NT2/D1 (cell line): Measurements from ENCODE around the gene DRG2.

ENCODE experiments used
- DNase-seq: peaks from one replicate; pipeline ENCODE4 v3.0.0-alpha.2; 2011; ENCODE audit warnings: low read depth, low spot score
- H3K27me3 ChIP-seq: 2 replicates; pipeline ENCODE4 v1.6.0; 2011; ENCODE audit warnings: mild to moderate bottlenecking; ENCODE audit not compliant: insufficient read length, insufficient read depth
- H3K36me3 ChIP-seq: 2 replicates; pipeline ENCODE4 v1.6.1; 2011; ENCODE audit warnings: mild to moderate bottlenecking, low read length, mixed read lengths; ENCODE audit not compliant: insufficient read depth, insufficient read length
- H3K4me1 ChIP-seq: 2 replicates; pipeline ENCODE4 v1.5.1; 2011; ENCODE audit not compliant: insufficient read depth, insufficient read length
- H3K4me3 ChIP-seq: 2 replicates; pipeline ENCODE4 v1.5.1; 2011; ENCODE audit warnings: low read depth; ENCODE audit not compliant: insufficient read length
- H3K9ac ChIP-seq: 2 replicates; pipeline ENCODE4 v1.6.0; 2011; ENCODE audit warnings: low read depth; ENCODE audit not compliant: insufficient read length
- H3K9me3 ChIP-seq: 2 replicates; pipeline ENCODE4 v1.5.1; 2011; ENCODE audit warnings: mild to moderate bottlenecking, low read length; ENCODE audit not compliant: insufficient read depth
- SUZ12 ChIP-seq: IDR thresholded peaks from 2 replicates; pipeline ENCODE4 v1.6.1; 2011; ENCODE audit not compliant: insufficient read length, insufficient read depth; ENCODE audit errors: extremely low read depth
- YY1 ChIP-seq: IDR thresholded peaks from 2 replicates; pipeline ENCODE4 v1.6.1; 2011; ENCODE audit not compliant: insufficient read length, insufficient read depth
- ZNF274 ChIP-seq: IDR thresholded peaks from 2 replicates; pipeline ENCODE4 v1.6.1; 2011; ENCODE audit warnings: mild to moderate bottlenecking, low read depth, low read length

Gene DRG2

GRCh38 chr17:18129041-18129502 is 41.3 kb downstream of the DRG2 start:
- H3K36me3 ChIP-seq, result no peaks in the 10 kb centered on the region
- no peak overlapping the region for H3K9ac ChIP-seq
- no peaks in the 10 kb centered on the region for H3K27me3 ChIP-seq
- no peaks in the 10 kb centered on the region for H3K4me1 ChIP-seq
- no peak for DNase-seq
- no peak for TF ChIP-seq YY1
- TF ChIP-seq ZNF274, result no peak
- TF ChIP-seq SUZ12, result no peak
- H3K4me3 ChIP-seq, result no peak overlapping the region
- H3K9me3 ChIP-seq, result no peaks in the 10 kb centered on the region

DNA sequence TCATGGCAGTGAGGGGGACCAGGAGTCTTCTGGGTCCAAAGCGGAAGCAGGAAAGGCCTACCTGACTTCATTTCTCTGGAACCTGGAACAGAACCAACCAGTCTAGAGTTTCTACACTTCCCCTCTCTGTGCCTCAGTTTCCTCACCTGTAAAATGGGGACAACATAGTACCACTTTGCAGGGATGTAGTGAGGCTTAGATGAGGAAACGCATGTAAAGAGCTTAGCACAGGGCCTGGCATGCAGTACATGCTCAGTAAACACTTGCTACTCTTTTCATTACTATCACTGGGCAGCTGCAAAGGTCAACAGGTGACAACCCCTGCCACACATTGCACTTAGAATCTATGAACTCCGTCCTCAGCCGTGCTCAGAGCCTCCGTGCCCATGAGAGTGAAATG is 45.0 kb downstream of the DRG2 start:
- DNase-seq, result no peak
- Histone ChIP-seq H3K9me3 (no peaks in the 10 kb centered on the region), H3K27me3 (no peaks in the 10 kb centered on the region), H3K4me3 (no peak overlapping the region), H3K36me3 (no peaks in the 10 kb centered on the region), H3K9ac (no peak overlapping the region), H3K4me1 (peaks cover 7% of the 10 kb centered on the region)
- TF ChIP-seq ZNF274 (no peak), YY1 (no peak), SUZ12 (no peak)

DNA sequence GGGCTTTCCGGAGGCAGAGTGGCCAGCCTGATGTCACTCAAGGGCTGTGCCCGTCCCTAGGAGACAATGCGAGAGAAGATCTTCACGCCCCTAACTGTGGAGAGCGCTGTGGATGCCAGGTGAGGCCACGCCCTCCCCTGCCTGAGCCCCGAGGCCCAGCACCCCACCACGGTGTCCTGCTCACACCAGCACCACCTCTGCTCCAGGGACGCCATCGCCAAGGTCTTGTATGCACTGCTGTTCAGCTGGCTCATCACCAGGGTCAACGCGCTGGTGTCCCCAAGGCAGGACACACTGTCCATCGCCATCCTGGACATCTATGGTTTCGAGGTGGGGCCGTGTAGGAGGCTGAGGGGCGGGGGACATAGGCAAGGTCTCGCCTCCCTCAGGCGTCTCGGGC is 48.6 kb downstream of the DRG2 start:
- no peak for DNase-seq
- no peak overlapping the region for H3K9ac ChIP-seq
- no peaks in the 10 kb centered on the region for H3K36me3 ChIP-seq
- H3K27me3 ChIP-seq, result no peaks in the 10 kb centered on the region
- H3K4me3 ChIP-seq, result no peak overlapping the region
- H3K4me1 ChIP-seq, result peaks cover 14% of the 10 kb centered on the region
- TF ChIP-seq ZNF274 (no peak), YY1 (no peak), SUZ12 (no peak)
- no peaks in the 10 kb centered on the region for H3K9me3 ChIP-seq

DNA sequence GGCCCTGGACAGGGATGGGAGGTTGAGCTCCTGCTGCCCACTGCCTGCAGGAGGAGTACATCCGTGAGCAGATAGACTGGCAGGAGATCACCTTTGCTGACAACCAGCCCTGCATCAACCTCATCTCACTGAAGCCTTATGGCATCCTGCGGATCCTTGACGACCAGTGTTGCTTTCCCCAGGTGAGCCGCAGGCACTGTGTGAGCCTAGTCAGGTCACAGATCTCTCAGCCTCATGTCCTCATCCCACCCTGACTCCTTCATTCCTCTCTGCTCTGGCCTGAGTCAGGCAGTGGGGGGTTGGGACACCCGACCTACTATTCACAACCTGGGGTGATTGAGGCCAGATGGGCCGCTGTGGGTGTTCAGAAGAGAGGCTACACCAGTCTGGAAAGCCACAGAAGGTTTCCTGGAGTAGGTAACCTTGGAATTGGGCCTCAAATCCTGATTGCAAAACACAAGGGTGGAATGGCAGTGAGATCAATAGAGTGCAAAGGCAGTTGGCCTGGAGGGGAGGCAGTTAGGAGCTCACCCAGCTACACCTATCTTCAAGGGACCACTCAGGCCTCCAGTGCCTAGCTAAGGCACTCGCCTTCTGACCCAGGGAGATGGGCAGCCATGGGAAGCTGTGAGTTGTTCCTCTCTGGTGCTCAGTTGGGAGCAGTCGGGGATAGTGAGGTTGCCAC is 50.5 kb downstream of the DRG2 start:
- DNase-seq, result no peak
- Histone ChIP-seq H3K4me3 (no peak overlapping the region), H3K9me3 (no peaks in the 10 kb centered on the region), H3K4me1 (peaks cover 20% of the 10 kb centered on the region), H3K27me3 (no peaks in the 10 kb centered on the region), H3K9ac (no peak overlapping the region), H3K36me3 (no peaks in the 10 kb centered on the region)
- TF ChIP-seq YY1 (no peak), SUZ12 (no peak), ZNF274 (no peak)

GRCh38 chr17:18139092-18139491 is 51.3 kb downstream of the DRG2 start:
- DNase-seq, result no peak
- H3K36me3 ChIP-seq, result no peaks in the 10 kb centered on the region
- no peaks in the 10 kb centered on the region for H3K9me3 ChIP-seq
- H3K4me3 ChIP-seq, result no peak overlapping the region
- no peak overlapping the region for H3K9ac ChIP-seq
- peaks cover 24% of the 10 kb centered on the region for H3K4me1 ChIP-seq
- TF ChIP-seq SUZ12, result no peak
- TF ChIP-seq YY1, result no peak
- no peak for TF ChIP-seq ZNF274
- H3K27me3 ChIP-seq, result no peaks in the 10 kb centered on the region

DNA sequence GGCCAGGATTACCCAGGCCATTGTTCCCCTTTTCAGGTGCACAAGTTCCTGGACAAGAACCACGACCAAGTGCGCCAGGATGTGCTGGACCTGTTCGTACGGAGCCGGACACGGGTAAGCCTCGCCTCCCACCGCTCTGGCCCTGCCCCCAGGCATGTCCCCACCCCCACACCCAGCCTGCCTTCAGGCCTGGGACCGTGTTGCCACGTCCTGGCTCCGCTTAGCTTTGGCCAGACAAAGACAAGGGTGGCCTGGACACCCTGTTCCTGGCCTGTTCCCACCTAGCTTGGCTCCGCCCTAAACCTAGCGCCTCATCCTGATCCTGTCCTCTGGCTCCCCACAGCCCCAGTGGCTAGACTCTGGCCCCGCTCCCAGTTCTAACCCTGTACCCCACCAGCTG is 51.8 kb downstream of the DRG2 start:
- TF ChIP-seq YY1 (no peak), SUZ12 (no peak)
- no peaks in the 10 kb centered on the region for H3K27me3 ChIP-seq
- no peak overlapping the region for H3K4me3 ChIP-seq
- DNase-seq, result no peak
- H3K36me3 ChIP-seq, result no peaks in the 10 kb centered on the region
- H3K9me3 ChIP-seq, result no peaks in the 10 kb centered on the region
- H3K9ac ChIP-seq, result no peak overlapping the region
- H3K4me1 ChIP-seq, result peaks cover 24% of the 10 kb centered on the region

- Histone ChIP-seq H3K27me3 (no peaks in the 10 kb centered on the region), H3K36me3 (no peaks in the 10 kb centered on the region), H3K9ac (no peak overlapping the region), H3K9me3 (no peaks in the 10 kb centered on the region), H3K4me3 (no peak overlapping the region), H3K4me1 (peaks cover 24% of the 10 kb centered on the region)
- TF ChIP-seq YY1, result no peak
- TF ChIP-seq ZNF274, result no peak
- TF ChIP-seq SUZ12, result no peak
- no peak for DNase-seq
These were observed 52.2 kb downstream of the DRG2 start for GRCh38 chr17:18139949-18140348.
